HG02870 (cell line): ENCODE measurements around the gene EXPH5.

ENCODE experiments used
- ATAC-seq: cut with Tn5 transposase; IDR thresholded peaks from one replicate; pipeline ENCODE4 v1.9.1; 2021; ENCODE audit warnings: mild to moderate bottlenecking, moderate library complexity; ENCODE audit not compliant: unreplicated experiment

Gene EXPH5

DNA sequence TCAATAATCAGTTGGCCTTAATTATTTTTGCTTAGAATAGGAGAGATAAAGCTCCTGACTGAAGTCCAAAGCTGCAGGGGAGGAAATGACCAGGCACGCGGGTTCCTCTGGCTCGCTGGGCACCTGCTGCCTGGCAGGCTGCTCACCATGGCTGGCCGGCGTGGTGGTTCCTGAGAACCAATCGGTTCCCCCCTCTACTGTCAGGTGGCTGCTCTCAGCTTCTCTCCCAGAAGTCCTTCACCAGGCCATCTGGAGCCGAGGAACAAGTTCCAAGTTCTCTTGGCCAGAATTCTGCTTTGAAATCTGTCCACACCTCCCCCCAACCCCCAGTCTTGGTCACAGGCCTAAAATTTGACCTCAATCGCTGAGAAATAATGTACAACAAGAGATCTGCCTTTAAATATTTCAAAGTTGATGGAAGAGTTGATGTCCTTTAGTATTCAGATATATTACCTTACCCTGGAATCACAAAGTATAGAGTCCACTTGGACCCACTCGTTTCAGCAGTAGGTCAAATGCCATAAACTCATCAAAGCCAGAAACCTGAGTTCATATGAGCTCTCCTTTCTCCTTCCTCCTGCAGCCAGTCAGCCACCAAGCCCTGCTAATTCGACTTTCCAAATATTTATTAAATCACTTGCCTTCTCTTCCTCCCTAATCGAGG lies 25.2 kb downstream of the EXPH5 start:
- no peak for ATAC-seq

DNA sequence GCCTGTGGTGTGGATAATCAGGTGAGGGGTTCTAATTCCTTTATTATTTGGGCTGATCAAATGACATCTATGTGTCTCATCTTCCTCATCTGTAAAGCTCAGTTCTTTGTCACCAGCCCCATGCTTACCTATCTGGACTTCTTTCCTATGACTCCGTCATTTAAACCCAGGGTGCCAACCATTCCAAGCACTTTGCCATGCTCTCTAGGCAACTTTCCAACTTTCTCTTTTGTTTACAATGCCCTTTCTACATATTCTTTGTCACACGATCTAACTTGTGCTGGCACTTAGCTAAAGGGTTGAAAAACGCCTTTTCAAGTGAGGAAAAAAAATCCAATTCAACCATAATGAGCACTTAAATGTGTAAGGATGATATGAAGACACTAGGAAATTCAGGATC lies 27.9 kb downstream of the EXPH5 start:
- no peak for ATAC-seq

DNA sequence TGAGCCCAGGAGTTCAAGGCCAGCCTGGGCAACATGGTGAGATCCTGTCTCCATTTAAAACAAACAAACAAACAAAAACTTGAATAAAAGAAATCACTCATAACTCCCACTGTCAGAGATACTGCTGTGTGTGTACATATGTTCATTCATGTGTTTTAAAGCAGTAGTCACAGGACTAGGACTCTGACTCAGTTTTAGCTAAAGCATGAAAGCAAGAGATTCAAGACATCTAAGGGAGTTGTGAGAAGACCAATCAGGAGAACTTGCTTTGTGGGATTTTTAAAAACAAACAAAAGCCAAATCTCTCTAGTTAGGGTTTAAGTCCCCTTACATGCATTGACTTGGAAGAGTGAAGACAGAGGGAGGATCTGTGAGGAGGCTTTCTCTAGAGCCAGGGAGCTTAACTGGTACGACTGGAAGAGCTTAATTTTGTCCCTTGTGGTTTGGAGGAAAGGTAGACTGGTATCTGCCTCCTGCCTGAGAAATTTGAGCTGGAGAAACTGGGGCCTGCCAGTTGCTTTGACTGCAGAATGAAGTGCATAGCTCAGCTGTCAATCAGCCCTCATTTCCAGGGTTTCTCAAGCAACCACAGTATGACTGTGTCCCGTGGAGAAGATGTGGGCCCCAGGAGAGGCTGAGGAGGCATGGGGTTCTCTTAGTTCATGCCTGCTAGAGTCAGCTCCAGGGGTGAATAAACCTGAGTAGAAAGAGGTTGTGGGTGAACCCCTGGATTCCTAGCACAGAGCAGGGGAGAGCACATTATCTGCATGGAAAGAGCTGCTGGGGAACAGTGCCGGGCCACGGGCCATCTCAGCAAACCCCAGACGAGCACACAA lies 30.6 kb downstream of the EXPH5 start:
- no peak for ATAC-seq

DNA sequence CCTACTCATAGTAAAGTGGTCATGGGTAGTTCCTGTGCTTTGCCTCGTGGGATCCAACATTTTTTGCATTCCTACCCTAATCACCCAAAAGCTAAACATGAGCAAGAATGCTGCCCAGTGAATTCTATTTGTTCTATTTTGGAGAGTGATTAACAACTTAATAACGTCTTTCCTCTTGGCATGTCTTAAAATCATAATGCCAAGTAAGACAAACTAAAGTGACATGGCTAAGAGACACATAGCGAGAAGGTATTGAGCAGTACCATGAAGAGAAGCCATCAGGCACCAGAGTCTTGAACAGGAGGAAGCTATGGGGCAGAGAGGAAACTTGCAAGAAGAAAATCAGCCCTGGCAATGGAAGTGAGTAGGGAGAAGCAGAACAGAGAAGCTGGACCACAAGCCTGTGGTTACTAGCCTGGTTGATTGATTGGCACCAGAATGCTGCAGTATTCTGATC lies 32.0 kb downstream of the EXPH5 start:
- no peak for ATAC-seq

DNA sequence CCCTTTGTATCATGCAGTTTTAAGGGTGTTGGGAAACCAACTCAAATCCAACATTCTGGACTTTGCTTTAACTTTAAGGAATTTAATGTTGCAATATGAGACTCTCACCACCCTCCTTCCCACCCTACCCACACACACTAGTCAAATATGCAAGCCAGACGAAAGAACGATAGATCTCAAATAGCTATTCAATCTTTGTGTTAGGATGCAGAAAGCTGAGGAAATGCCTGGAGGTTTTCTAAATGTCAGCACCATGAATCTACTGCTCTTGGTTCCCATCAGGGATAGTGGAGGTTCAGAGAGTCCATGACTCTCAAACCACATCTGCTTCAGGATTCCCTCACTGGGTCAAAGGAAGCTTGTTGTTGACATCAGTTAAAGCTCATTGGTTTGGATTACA lies 33.7 kb downstream of the EXPH5 start:
- ATAC-seq: no peak

DNA sequence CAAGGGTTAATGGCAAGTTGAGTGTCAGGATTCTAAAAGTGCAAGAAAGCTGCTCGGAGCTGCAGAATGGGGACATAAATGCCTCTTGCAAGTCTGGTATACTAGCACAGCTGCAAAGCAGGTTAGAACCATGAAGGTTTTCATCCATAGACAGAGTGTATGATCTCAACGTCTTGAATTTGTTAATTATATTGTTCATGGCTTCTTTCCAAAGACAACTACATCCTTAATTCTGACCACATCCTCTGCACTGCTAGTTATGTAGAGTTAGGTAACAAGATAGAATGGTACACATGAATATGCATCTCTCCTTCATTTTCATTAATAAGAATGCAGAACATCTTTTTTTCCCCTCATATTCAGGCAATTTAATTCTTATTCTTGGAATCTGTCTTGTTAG lies 34.2 kb downstream of the EXPH5 start:
- no peak for ATAC-seq

DNA sequence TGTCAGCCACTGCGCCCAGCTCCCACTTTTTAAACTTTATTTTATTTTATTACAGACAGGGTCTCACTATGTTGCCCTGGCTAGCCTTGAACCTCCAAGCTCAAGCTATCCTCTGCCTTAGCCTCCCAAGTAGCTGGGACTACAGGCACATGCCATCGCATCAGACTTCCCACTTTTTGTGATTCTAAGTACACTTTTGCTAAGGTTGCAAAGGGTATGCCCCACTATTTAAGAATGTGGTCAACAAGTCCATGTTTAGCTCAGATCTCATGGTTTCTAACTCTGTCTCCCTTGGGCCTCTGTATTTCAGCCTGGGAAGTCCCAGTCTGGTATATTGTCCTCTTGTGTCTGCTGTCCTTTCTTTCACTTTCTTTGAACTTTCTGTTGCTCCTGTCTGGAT lies 35.3 kb downstream of the EXPH5 start:
- ATAC-seq: peak; percentile 85

DNA sequence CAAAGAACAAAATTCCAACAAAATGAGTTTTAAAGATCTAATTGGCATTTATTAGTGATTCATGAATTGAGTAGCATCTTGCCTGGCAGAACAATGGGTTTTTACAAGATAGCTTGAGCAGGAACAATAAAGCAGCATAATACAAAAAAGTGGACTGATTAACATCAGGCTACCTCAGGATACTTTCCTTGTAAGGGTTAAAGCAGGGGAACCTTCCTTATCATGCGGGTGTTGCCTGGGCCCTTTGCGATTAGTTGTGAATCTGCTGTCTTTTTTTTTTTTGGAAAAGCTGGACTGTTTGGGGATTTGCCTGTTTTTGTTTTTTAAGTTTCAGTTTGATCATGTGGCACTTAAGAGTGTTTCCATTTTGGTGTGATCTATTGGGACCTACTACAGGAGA lies 37.5 kb downstream of the EXPH5 start:
- ATAC-seq: no peak

DNA sequence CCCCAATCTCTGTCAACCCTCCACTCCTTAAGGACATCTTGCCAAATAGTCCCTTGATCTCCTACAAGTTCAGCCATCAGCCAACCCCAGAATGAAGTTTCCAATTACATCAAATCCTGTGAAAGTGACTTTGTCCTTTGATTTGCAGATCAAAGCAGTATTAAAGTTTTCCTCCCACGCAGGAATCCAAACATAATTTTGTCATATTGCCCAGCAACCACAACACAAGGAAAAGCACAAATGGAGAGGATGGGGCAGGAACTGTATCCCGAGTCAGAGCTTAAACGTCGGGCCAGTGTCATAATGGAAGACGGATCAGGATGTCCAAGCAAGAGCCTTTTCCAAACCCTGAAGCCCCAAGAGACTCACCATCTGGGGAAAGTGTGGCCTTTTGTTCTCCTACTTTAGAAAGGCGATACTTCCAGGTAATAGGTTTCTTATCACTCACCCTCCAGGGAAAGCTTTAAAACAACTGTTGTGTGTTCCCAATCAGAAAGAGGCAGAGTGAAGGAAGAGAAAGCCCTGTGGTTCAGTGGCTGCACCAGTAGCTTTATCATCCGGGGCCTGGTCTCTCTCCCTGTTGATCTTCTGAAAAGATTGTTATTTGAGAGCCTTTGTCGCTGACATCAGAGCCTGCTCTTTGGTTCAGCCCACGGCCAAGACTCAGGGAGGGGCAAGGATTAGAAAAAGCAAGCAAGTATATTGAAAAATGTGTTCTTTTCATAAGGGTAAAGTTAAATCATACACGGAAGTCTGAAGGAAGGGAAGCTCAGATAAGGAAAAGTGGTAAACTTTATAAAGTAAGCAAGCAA lies 41.7 kb downstream of the EXPH5 start:
- ATAC-seq: no peak

DNA sequence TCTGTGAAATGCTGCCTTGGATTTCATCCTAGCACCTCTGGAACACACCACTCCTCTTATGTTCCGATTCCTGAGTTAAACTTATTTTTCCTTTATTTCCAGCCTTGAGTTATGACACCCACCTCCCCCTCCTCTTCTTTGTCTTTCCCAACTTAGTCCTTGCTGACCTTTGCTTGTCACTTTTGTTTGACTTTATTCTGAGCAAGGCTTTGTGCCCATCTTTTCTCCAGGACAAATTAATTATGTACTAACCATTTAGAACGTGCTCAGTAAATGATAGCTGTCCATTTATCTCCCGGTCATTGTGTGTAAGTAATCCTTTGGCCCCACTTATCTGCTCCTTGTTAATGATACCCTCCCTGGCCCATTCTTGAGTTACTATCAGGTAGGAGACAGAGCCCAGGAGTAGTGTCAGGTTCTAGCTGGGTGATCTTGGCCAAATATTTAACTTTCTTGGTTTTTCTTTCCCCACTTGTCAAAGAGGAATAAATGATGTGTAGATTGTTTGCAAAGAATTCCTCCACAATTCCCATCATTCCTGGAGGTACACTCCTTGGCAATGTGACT lies 44.2 kb downstream of the EXPH5 start:
- ATAC-seq: no peak

DNA sequence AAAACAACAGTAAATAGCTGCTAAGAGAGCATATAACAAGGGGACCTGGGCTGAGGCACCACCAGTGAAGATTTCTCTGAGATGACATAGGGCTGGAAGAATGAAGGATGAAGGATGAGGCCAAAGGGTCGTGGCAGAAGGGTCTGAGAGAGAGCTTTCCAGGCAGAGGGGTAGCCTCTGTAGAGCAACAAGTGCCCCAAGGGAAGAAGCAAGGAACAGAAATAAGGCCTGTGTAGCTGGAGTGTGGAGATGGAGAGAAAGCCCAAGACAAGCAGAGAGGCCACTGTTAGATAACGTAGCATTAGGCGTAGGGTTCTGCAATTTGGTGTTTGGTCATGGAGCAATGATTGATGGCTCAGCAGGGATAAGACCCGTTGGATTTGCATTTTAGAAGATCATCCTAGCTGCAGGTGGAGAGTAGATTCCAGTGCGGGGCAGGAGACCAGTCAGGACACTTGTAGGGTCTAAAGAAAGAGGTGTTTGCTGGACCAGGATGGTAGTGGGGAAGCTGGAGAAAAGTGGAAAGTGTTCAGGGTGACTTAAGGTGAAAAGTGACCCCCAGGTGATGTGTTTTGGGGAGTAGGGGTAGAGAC lies 47.6 kb downstream of the EXPH5 start:
- no peak for ATAC-seq

DNA sequence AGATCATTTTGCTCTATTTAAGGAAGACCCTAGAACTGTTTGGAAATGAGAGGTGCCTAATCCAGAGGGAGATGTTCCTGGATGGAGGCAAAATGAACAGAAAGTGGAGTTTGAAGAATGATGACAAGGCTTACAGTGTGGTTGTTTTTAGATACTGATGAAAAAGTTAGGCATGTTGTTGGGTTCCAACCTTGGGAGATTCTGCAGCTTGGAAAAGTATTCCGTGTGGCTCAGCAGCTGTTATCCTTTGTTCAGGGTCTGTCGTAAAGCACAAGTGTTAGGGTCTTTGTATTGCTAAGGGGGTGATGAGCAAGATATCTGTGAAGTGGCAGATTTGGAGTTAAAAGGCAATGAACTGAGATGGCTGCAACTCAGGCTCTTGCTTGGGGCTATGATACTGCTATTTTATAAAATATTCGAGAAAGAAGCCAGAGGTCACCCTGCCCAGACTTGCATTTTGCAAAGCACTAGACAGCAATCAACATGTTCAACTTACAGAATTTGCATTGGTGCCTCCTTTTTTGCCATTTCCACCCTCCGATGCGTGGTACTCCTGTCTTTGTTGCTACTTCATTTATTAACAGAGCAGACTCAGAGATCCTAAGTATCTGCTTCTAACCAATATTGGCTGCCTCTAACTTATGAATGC lies 50.1 kb downstream of the EXPH5 start:
- no peak for ATAC-seq

DNA sequence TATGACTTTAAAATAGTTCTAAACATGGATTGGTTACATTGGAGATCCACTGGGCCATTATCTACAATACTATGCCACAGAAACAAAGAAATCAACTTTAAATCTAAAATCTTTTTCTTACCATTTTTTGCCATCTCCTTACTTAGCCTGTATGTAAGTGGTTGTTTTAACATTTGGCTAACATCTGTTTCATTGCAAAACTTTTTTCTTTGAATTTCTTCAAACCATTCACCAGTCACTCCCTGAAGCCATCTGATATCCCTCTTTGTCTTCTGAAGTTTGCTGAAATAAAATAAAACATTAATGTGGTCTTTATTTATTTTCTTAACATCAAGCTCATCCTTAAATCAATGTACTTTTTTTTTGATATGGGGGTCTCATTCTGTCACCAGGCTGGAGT lies 52.0 kb downstream of the EXPH5 start:
- no peak for ATAC-seq

DNA sequence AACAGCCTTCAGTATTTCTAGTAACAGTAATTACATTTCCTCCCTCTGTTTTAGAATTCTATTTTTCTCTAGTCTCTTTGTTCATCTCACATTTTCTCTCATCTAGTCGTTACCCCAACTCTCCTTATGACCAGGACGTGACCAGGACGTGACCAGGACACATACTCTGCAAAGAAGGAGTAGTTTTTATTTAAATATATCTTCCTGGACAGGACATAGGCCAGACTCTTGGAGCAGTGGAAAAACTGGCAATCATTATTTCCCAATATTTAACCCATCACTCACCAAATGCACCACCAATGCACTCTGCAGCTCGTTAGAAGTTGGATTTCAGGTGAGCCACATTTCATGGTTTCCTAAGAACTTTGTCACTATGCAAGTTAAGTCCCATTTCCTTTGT lies 55.1 kb downstream of the EXPH5 start:
- no peak for ATAC-seq

DNA sequence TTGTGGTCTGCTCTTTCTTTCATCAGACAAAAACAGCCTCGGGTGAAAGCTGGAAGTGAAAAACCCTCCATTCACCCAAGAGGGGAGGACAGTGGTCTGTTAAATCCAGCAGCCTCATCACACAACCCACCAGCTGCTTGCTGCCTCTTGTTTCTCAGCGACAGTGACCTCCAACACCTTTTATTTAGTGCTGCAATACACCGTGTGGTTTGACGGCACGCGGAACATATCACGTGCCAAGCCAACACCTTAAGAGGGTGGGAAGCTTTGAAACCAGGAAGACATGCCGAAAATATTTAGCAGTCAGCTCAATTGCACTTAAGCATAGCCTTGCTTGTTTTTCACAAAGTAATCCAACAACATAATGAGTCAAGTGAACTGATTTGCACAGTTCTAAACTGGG lies 55.5 kb downstream of the EXPH5 start:
- peak; percentile 55 for ATAC-seq

DNA sequence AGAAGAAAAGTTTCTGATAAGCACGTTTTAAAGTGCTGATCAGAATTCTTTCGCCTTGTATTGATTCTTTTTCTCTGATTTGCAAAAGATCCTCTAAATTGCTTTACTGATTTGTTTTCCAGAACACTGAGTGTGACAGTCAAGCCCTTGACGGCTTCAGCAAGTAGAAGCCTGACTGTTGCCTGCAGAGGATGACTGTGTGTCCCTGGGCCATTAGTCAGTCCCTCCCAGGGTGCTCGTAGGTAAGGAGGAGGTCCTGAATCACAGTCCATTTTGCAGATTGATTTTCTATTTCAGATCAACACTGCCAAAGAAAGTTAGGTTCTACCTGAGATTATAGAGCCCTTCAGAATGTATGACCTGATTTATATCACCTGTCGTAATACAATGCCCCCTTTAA lies 56.8 kb downstream of the EXPH5 start:
- ATAC-seq: no peak

DNA sequence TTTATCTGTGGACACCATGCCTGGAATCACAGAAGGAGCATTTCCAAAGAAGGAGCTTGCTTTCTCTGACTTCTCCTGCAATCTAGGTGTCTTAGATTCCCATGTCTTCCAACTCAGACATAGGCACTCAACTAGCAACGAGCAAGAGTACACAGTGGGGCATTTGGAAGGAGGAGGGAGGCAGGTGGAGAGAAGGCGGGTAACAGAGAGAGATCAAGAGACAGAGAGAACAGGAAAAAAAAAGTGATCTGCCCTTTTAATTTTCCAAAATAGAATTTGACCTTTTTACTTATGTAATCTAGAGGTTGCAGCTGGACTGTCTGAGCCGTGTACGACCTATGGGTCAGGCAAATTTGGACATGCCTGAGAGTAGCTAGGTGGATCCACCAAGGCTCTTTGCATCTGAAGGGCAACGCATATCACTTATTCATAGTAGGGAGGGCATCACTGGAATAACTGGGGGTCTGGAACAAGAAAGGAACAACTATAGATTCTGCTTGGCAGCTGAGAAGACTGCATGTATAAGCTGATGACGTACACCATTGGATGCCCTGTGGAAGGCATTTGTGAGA lies 58.1 kb downstream of the EXPH5 start:
- no peak for ATAC-seq

DNA sequence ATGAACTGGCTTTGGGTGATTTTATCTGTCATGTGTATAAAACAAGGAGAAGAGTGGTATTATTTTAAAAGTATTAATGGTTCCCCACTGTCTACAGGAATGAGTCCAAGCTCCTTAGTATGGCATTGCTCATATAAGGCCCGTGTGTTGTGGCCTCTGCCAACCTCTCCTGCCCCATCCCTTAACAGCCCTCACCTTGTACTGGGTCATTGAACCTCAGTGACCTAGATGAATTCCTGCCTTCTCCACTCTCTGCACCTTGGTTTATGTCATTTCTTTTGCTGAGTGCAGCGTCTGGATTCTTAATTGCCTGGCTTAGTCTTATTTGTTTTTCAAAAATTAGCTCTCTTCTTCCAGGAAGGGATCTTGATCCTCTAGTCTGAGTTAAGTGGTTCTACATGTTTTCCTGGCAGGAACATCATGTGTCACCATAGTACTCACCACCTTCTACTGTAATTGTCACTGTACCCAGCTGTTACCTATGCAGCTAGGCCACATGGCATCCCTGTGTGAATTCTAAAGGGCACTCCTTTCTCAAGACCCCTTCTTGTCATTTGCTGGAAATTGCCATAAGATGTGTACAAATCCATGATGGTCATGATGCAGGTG lies 59.2 kb downstream of the EXPH5 start:
- no peak for ATAC-seq

DNA sequence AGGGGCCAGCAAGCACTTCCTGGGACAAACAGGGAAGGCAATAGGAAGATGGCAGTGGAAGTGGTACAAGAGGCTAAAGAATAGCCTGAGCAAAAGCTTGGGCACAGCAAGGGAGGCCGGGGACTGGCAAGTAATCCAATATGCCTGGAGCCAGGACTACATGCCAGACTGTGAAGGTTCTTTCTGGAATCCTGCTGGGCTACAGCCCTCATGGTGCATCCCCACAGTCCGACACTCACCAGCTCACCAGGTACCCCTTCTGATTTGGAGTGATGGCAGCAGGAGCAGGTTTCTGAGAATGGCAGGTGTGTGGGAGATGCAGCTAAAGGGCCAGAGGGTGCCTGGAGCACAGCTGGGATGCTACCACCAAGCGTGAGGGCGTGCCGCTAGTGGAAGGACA lies 63.1 kb downstream of the EXPH5 start:
- ATAC-seq: no peak

DNA sequence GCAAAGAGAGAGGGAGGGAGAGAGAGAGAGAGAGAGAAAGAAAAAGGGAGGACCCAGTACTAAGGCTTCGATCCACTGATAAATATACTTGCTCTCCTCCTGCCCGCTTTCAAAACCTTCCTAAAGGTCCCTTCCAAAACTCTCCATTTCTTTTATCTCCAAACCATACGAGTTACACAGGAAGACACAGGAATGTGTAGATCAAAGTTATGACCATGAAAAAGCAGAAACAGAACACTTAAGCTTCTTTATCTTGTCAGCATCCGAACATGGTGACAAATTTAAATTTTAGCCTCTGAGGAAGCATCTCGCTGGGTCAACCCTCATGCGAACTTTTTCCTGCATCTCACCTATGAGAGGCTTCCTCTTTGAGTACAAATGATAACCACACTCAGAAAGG lies 66.2 kb downstream of the EXPH5 start:
- ATAC-seq: no peak
